GM18868 (cell line): ENCODE measurements around the gene CARD19.
"Not testable (repeated sequence)": the region's sequence is repeated elsewhere in the genome, so short reads cannot be mapped to it uniquely, and the experiment has no call there.

Experiments
- ATAC-seq: cut with Tn5 transposase; IDR thresholded peaks from one replicate; pipeline ENCODE4 v1.9.1; 2021; ENCODE audit warnings: mild to moderate bottlenecking, moderate library complexity; ENCODE audit not compliant: unreplicated experiment

CARD19 gene

DNA sequence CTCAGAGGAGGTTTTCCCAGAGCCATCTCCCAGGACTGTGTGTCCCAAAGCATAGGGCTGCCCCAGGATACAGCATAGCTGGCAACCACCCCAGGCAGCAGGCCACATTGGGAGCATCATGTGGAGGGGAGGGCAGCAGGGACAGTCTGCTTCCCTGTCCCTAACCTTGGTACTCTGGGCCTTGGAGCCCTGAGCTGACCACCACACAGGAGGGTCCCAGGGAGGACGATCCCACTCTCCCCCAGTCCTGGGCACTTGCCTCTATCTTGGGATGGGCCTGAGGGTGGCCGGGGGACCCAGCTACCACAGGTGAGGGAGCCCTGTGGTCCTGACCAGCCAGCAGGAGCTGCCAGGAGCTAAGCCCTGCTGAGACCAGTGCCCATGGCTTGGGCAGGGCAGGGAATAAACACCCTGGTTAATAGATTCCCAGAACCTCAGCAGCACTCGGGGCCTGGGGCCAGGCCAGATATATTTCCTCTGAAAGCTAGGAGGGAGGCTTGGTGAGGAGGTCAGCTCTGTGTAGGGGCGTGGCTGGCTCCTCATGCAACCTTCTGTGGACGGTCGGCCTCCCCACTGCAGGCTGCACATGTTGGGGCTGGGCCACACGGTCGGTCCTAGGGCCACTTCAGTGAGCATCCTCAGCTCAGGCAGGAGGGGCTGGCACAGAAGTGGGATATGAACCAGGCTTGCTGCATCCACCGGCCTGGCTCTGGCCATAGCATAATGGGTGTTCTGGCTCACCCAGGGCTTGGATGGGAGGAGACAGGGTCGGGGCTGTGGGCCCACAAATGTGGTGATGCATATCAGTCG is 33.9 kb downstream of the CARD19 start:
- no peak for ATAC-seq

DNA sequence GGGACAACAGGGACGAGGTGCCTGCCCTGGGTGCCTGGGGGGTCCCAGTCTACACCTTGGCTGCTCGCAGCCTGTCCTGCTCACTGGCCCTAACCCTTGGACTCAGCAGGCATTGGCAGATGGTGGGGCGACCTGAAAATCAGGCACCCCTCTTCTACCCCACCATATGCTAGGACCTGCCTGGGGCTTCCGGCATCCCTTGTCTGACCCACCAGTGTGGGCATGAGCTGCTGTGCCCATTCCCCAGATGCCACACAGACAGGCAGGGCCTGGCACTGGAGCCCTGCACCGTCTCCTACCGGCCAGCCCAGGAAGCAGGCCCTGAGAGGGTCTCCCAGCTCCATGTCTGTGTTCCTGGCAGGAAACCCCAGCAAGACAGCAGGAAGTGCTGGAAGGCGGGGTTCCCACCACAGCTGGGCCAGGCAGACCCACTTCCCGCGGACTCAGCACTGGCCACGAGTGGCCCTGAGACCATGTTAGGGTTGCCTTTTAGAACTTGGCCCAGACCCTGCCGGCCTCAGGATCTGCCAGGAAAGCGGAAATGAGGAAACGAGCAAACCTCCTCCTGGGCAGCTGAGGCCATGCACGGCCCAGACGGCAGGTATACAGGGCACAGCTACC is 35.0 kb downstream of the CARD19 start:
- ATAC-seq: no peak

DNA sequence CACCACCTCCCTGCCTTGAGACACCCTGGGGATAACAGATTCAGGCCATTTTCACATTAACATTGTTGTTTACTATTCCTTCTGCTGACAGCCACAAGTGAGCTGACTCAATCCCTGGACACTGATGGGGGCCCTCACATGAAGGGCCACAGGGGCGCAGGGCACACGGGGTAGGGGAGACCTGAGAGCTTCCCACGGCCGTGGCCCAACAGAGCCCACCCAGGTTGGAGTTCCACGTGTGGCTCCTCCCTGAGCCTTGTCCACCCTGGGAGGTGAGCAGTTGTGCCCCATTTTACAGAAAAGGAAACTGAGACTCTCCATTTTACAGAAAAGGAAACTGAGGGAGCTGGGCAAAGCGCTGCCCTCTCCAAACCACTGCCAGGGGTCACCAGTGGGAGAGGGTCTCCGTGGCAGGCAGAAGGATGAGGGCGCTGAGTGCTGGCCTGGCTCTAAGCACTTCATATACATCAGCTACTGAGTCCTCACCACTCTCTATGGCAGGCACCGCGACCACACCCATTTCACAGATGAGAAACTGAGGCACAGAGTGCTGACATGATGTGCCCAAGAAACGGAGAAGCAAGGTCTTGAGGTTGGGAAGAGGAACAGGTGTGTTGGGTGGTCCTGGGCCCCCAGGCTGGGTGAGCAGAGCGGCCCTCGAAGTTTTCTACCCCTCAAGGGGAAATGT is 35.7 kb downstream of the CARD19 start:
- ATAC-seq: no peak

DNA sequence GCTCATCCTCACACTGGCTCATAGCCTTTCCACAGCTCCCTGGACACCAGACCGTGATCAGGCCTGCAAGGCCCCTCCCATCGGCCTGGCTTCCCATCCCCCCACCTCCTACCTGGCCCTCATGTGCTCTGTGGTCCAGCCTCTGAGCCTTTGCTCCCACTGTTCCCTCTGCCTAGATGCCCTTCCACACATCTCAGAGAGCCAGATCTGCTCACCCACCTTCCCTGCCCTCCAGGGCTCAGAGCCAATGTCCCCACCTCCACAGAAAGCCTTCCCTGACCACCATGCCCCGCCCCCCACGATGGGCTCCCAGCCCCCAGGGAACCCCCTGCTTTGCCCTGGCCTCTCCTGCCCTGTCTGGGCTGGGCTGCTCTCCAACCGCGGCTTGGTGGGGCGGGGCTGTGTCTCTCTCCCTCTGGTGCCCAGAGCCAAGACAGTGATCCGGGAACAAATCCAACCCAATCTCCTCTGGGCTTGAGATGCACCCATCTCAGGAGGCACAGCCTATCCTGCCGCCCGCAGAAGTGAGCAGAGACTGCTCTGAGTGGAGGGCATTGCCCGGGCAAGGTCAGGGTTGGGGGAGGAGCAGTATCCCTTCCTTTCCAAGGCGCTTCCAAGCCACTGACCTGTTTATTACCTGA is 36.4 kb downstream of the CARD19 start:
- ATAC-seq: no peak

DNA sequence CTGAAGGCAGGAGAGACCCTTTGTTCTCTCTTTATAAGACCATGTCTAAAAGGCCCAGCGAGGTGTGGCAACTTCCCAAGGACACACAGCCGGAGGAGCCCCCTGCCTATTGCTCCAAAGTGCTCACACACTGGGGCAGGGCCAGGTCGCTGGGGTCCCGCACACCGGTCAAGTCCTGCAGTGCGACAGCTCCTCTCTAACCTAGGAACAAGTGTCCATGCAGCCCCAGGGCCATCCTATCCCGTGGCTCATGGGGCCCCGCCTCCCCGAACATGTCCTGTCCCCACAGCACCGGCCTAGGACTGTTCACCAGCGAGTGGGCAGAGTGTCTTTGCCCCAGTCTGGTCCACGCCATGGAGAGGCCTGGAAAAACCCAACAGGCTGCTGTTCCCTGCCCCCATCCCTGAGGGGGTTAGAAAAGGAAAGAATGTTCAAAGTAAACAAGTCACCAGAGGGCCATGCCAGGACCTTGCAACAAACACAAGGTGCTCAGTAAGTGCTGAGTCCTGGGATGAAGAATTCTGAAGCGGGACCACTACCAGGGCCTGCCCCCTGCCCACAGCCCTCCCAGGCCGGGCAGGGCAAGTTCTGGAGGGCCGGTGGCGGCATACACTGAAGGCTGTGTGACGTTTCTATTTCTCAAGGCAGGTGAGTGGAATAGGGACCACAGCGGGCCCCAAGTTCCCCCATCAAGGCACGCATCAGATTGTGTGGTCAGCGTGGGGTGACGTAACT is 37.1 kb downstream of the CARD19 start:
- ATAC-seq: peak; percentile 37

DNA sequence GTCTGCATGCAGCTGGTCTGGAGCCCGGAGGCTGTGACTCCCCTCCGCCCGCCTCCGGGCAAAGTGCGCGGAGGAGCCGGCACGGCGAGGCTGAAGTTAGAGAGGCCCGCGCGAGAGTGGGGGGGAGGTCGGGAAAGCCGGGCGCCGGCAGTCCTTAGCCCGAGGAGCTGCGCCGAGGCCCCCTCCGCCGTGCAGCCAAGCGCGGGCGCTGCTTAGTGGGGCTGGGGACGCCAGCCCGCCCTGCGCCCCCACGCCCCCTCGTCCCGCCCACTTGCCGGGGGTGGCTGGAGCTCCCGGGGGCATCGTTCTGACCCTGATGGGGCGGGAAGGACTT is 37.6 kb downstream of the CARD19 start:
- ATAC-seq: no peak

DNA sequence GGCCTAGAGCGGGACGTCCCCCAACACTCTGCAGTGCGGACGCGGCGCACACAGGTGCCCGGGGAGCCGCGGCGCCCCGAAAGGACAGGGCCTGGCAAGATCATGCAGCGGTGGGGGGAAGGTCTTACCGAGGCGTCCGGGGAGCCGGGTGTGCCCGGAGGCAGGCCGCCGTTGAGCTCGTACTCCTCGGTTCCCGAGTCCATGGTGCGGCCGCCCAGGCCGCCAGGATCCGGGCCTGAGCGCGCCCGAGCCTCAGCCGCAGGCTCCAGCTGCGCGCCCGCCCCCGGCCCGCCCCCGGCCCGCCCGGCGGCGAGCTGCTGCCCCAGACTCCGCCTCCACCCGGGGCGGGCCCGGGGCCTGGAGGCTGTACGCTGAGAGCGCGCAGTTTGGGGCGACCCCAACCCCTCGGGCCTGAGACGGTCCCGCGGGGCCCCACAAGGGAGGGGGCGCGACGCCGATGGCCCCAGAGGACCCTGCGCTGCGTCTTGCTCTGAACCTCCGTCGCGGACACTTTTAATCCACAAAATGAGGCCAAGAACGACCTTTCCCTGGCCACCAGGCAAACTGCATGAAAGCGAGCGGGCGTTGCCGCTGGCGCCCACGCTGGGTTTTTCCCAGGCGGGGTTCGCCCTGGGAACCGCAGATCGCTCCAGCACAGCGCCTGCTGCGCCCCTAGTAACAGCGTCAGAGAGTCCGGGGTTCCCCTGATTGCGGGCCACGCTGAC is 38.2 kb downstream of the CARD19 start, which contains the start of gene NINJ1:
TSS of gene NINJ1 (minus strand) at position 237 of the 725 bp plus-strand sequence. CDS start at position 203, 34 bp downstream.
- ATAC-seq: peak; percentile 79

DNA sequence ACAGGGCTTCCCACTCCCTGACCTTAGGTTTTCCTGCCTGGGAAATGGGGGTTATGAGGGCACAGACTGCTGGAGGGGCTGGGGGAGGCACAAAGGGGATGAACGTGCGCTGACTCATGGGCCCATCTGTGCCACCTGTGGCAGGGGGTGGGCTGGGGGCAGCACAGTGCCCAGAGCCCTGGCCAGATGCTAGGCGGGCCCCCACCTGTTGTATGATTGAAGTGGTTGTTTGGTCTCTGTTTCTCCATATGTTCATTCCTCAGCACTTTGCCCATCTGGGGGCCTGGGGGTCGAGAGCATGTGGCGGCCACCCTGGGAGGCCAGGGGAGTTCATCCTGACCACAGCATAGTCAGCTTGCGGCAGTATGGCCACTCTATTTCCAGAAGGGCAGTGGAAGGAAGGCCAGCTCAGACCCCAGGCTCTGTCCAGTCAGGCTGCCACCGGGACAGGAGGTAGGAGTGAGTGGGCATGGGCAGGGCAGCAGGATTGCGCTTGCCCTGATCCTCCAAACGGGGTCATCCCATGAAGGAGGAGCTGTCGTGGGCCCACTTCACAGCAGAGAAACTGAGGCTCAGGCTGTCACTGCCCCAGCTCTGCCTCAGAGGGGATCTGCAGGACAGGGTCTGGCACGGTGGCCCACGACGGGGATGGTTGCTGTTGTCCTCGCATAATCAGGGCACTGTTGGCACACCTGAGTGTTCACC is 38.9 kb downstream of the CARD19 start:
- no peak for ATAC-seq

DNA sequence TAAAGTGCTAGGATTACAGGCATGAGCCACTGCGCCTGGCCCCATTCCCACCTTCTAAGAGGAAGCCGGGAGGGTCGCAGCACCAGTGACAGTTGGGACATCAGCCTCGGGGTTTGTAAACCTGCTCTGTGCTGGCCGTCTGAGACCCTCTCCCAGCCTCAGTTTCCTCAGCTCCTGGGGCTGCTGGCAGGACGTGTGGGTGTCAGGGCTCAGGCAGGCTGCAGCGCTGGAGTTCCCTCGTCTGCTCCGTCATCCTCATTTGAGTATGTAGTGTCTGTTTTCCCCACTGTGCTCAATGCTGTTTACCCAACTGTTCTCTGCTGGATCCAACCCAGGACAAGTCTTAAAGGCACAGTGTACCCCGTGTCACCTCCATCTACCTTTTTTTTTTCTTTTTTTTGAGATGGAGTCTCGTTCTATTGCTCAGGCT is 40.0 kb downstream of the CARD19 start:
- ATAC-seq: no peak

DNA sequence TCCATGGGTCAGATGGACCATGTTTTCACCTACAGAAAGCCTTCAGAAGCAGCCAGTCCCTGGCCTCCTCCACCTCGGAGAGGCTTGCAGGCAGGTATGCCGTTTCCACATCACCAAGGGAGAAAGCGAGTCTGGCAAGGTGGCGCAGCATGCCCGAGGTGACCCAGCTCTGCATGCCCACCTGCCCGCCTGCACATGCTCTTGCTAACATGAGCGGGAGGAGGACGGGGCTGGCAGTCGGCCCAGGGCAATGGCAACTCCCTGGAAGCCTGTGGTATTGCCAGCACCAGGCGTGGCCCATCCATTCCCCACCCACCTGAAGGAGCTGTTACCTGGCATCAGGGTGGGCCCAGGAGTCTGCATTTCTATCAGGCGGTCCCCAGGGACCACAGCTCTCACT is 41.3 kb downstream of the CARD19 start:
- no peak for ATAC-seq

DNA sequence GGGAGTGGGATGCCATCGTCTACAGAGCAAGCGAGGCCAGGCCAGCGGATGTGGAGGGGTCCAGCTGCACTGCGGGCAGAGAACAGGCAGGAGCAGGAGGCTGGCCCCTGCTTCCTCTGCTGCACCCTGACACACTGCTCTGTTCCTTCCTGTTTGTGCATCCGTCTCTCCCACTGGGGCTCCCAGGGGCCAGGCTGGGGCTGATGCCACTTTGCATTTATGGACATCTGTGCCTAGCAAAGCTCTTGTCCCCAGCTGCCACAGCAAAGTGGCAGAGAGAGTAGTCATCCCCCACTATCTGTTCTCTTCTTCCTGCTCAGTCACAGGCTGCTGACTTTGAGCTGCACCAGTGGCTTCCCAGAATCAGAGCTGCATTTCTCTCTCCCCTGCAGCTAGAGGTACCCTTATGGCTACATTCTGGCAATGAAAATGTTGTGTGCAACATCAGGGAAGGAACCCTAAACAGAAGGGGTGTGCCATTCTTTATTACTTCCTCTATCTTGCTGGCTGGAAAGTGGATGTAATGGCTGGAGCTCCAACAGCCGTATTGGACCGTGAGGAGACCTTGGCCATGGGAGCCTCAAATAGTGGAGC is 42.3 kb downstream of the CARD19 start:
- no peak for ATAC-seq

DNA sequence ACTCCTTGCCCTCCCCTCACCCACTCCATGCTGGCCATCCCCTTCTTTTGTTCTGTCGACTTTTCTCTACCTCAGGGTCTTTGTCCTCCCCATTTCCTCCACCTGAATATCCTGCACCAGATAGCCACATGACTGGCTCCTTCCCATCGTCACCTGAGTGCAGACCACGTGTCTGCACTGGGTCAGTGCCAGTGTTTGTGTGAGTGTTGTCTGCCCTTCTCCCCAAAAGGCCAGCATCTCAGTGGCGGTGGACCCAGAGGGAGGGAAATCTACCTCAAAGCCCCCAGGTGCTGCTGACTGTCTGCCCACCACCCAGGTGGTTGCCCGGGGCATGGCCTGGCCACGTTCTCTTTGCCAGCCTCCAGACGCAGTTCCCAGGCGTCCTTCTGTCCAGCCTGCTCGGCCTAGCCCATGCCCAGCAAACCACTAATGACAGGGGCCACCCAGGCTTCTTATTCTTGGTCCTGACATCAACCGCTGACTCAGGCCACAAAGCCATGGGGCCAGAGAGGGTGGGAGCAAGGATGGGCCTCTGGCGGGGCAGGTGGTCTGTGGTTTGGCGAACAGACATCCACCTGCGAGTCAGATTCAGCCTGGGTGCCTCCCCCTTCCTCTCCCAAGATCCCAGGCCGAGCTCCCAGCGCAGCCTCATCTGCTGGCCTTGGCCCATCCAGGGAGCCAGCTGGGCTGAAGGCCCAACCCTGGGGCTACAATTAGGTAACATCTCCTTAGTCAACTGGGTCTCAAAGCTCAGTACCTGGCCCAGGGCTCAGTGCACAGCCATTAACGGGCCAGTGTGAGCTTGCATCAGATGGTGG is 43.6 kb downstream of the CARD19 start:
- no peak for ATAC-seq

DNA sequence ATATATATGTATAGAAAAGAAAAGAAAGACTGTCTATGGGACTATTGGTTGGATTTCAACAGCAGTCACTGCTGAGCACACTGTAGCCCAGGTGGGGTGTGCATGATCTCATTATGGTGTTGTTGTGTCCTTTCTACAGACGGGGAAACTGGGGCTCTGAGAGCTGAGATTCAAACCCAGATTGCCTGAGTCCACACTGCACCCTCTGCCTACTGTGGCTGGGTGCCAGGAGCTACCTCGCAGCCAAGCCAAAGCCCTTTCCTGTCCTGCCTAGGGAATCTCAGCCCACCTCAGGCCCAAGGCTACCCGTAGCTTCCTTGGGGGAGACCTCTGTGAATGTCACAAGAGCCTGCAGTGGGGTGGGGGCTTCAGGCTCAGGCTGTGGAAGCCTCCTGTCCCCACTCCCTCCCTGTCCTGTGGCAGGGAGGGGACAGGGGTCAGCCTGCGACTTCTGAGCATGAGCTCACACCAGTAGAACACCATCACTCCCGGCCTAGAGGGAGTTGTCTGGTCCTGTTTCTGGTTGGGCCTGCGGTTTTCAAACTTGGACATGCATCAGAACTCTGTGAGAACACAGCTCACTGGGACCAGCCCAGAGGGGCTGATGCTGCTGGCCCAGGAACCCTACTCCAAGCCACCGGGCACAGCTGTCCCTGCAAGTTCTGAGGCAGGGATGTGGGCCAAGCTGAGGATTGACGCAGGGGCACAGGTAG is 45.9 kb downstream of the CARD19 start:
- no peak for ATAC-seq

DNA sequence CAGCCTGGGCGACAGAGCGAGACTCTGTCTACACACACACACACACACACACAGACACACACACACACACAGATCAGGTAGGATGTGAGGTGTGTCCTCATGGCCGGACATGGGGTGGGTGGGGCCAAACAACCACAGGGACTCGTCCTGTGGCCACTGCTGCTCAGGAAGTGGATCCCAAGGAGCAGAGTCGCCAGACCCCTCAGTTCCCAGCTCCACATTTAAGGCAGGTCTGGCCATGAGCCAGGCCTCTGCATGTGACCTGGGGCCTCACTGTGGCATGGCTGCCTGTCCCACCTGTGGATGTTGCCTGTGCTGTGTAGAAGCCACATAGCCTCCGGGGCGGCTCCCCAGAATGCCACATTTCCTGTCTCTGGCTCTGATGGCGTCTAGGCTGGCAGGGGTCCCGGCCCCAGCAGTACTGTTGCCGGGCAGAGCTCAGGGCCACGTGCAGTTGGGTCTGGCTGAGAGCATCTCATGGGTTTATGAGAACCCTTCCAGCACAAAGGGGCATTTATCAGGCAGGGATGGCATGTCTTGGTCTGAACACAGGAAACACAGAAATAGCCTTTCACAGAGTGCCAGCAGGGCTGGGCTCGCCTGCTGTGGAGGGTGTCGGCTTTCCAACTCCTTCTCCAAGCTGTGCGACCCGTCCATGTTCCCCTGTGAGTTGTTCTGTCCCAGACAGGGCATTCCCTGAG is 48.0 kb downstream of the CARD19 start:
- ATAC-seq: no peak

DNA sequence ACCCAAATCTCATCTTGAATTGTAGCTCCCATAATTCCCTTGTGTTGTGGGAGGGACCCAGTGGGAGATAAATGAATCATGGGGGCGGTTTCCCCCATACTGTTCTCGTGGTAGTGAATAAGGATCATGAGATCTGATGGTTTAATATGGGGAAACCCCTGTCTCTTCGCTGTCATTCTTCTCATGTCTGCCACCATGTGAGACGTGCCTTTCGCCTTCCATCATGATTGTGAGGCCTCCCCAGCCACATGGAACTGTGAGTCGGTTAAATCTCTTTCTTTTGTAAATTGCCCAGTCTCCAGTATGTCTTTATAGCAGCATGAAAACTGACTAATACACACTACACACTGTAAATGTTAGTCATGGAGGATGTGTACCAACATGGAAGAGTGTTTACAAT is 50.7 kb downstream of the CARD19 start:
- not testable (repeated sequence) for ATAC-seq

DNA sequence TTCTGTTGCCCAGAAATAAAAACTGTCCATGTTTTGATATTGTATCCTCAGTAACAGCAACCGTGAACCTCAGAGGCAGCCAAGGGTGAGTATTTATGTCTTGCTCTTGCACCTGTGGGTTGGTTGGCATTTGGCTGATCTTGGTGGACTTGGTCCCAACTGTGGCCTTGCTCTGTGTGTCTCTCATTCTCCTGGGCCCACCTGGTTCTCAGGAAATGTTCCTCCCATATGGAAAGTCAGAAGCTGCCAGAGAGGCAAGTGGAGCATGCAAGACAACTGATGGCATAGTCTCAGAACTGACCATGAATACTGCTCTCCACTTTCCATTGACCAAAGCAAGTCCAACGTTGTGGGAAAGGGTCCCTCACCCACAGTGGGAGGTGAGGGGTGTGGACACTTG is 51.6 kb downstream of the CARD19 start:
- ATAC-seq: no peak

DNA sequence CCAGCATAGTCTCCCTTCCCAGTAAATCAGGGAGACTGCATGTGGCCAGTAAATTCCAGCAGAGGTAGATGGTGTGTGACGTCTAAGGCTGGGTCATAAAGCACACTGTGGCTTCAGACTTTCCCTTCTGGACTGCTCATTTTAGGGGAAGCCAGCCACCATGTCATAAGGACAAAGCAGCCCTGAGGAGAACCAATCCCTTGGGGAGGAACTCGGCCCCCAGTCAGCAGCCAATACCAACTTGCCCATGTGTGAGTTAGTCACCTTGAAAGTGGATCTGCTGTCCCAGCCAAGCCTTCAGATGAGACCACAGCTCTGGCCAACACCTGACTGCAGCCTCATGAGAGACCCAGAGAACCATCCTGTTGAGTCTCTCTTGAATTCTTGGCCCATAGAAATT is 52.7 kb downstream of the CARD19 start:
- ATAC-seq: no peak
